GM18508 (cell line): ENCODE measurements around the gene PEX5.
"Not testable (repeated sequence)": the region's sequence is repeated elsewhere in the genome, so short reads cannot be mapped to it uniquely, and the experiment has no call there.

Experiments used
- ATAC-seq: cut with Tn5 transposase; IDR thresholded peaks from one replicate; pipeline ENCODE4 v1.9.1; 2021; ENCODE audit warnings: moderate number of reproducible peaks; ENCODE audit not compliant: insufficient read depth, unreplicated experiment

The PEX5 gene

GRCh38 chr12:7209958-7210357 lies 20.5 kb downstream of the PEX5 start:
- no peak for ATAC-seq

DNA sequence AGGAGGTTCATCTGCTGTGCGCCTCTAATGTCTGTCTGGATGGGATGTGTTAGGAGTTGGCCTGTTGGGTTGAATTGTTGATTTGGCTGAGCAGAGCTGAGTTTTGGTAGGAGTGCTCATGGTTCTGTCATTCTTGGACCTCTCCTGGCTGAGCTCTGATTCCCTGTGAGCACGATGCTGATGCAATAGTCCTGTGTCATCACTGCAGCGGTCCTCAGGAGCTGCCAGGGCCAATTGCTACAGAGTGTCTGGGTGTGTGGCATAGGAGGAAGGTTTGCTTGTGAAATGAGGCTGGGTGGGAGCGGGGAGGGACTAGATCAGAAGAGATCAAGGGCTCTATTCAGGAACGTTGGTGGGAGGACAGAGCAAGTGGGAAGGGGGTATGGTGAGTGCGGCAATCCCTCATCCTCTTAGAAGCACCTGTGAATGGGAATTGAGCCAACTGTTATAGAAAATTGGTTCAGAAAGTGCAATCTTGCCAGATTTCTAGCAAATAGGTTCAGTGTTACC lies 21.2 kb downstream of the PEX5 start:
- ATAC-seq, result no peak

GRCh38 chr12:7212678-7213077 lies 23.2 kb downstream of the PEX5 start:
- ATAC-seq, result no peak

- not testable (repeated sequence) for ATAC-seq
These were observed 24.3 kb downstream of the PEX5 start for GRCh38 chr12:7213745-7214144.

DNA sequence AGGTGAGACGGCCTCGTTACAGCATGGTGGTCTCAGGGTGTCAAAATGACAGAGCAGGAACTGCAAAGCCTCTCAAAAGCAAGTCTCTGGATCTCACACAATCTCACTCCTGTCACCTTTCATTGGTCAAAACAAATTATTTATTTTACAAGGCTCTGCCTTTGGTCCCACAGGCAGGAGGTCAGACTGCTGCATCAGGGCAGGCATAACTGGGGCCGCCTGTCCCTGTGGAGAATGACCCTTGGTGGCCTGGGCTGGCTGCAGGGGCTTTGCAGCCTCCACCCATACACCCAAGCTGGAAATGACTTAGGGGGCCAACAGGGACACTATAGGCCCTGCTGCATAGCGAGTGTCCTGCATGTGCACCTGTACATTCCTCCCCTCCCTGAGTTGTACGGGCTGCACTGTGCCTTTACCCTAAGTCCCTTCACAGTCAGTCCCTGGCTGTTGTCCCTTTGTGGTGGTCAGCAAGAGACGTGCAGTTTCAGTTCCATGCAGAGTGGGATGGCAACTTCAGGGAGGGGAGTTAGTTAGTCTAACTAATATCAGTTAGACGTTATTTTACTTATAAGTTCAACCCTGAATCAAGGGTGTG lies 28.1 kb downstream of the PEX5 start:
- no peak for ATAC-seq

GRCh38 chr12:7219599-7220243 lies 30.2 kb downstream of the PEX5 start:
- no peak for ATAC-seq

DNA sequence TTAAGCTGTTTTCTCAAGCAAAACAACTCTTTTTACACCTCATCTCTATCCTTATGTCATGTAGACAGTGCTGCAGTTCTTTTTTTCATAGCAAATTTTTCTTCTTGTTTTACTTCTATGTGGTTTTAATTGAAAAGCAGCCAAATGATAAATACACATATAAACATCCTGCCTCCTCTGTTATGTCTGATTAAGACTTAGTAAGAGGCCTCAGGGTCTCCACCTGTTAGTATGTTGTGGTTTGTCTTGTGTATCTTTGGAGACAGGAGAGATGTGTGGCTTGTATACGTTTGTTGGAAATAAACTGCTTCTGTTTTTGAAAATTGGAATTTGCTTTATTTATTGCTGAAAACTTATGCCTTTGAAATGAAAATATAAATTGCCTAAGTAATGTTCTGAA lies 32.0 kb downstream of the PEX5 start:
- no peak for ATAC-seq

DNA sequence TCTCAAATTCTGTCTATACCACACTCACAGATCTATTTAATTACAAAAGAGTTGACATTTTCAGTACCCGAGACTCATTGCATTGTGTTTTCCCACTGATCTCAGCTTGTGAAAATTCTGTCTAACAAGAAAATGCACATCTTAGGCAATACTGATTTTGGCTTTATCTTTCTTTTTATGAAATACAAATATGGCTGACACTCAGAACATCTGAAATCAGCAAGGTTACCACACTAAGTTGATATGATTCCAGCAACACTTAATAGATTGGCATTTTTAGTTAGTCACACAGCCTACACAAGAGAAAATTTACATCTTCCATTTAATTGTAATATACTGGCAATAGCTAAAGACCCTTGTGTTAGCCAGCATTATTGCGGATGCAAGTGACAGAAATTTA lies 40.3 kb downstream of the PEX5 start:
- ATAC-seq, result no peak

GRCh38 chr12:7241404-7242005 lies 52.0 kb downstream of the PEX5 start:
- ATAC-seq, result no peak

DNA sequence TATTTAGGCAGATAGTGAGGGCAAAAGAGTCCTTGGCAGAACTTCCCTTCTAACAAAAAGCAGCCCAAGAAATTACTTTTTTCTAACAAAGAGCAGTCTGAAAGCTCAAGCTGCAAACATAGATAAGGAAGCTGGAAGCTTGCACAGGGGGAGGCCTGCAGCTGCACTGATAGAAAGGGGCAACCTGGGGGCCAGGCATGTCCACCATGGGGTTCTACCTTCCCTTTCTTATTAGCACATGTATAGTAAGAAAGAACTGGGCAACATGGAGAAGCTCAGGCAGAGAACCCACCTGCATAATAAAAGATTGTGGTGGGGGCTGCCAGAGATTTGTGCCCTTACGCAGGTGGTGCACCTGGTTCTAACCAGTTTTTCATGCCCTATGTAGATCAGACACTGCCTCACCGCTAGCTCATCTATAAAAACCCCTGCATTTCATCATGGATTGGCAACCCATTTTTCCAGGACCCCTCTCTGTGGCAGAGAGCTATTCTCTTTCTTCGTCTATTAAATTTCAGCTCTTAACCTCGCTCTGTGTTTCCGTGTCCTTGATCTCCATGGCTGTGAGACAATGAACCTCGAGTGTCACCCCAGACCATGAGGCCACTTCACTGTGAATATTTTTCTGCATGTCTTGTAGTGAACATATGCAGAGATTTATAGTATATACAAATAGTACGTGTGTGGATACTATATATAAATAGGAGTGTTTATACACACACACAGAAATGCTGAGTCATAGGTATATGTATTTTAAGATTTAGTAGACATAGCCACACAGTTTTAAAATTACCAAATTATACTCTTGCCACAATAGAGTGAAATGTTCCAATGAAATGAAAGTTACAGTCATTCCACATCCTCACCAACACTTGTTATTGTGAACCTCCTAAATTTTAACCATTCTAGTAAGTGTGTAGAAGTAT lies 53.0 kb downstream of the PEX5 start:
- no peak for ATAC-seq

GRCh38 chr12:7251328-7251996 lies 62.0 kb downstream of the PEX5 start:
- ATAC-seq, result not testable (repeated sequence)

DNA sequence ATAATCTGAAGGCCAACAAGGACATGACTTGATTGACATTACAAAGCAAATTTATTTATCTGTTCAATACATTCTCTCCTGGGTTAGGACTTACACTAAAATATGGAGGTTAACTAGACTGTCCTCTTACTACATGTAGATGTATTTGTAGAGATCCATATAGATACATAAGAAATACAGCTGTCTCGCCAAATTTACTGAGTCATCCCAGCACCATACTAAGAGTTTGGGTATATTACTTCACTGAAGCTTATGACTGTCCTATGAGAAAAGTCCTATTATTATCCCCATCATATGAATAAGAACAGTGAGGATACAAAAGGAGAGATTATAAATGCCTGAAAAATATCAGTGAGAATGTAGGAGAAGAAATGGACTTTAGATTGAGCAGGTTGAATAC lies 69.6 kb downstream of the PEX5 start:
- ATAC-seq, result no peak
